ENCODE results near the gene PKD1L1. TPM values are rescaled to one million over a fixed set of nuclear protein-coding genes. Genes with fewer than 3 reads are reported as not detected.
"Not testable (repeated sequence)": the region's sequence is repeated elsewhere in the genome, so short reads cannot be mapped to it uniquely, and the experiment has no call there.

Gene PKD1L1
- total RNA-seq, 4 donors from 2014 or later: 0.12 to 1.3 (median 0.45) TPM

- Histone ChIP-seq H3K9me3 (no peaks in the 10 kb centered on the region), H3K4me3 (no peak overlapping the region), H3K4me1 (no peaks in the 10 kb centered on the region), H3K36me3 (no peaks in the 10 kb centered on the region), H3K27me3 (no peaks in the 10 kb centered on the region), H3K27ac (no peak overlapping the region)
- 71 to 100% methylated on average over 1 of the region's 11 CpGs for WGBS, 2 donors (ENCODE audit: low coverage in 1 of 2)
- TF ChIP-seq CTCF (IDR thresholded peaks at IDR 0.05): no peak
- TF ChIP-seq EP300 (IDR thresholded peaks at IDR 0.05): no peak
- no peak for TF ChIP-seq POLR2AphosphoS5 (IDR thresholded peaks at IDR 0.05)
- TF ChIP-seq POLR2A (IDR thresholded peaks at IDR 0.05): no peak
- peak; percentile 5 for ATAC-seq
Measured at GRCh38 chr7:47932466-47933037, 15.7 kb downstream of the PKD1L1 start.

GRCh38 chr7:47932016-47932415 is 16.2 kb downstream of the PKD1L1 start:
- no peak for ATAC-seq
- WGBS, 2 donors (ENCODE audit: low coverage in 1 of 2): 60 to 75% methylated on average over 2 to 3 of the region's 6 CpGs

GRCh38 chr7:47931005-47932004 is 17.0 kb downstream of the PKD1L1 start:
- Histone ChIP-seq H3K27ac (no peak overlapping the region), H3K27me3 (no peaks in the 10 kb centered on the region), H3K4me1 (no peaks in the 10 kb centered on the region), H3K36me3 (no peaks in the 10 kb centered on the region), H3K4me3 (no peak overlapping the region), H3K9me3 (no peaks in the 10 kb centered on the region)
- TF ChIP-seq POLR2AphosphoS5 (IDR thresholded peaks at IDR 0.05) (no peak), EP300 (IDR thresholded peaks at IDR 0.05) (no peak), CTCF (IDR thresholded peaks at IDR 0.05) (no peak), POLR2A (IDR thresholded peaks at IDR 0.05) (no peak)
- 95 to 96% methylated on average over 11 to 12 of the region's 18 CpGs for WGBS, 2 donors (ENCODE audit: low coverage in 1 of 2)
- ATAC-seq: no peak

More at GRCh38 chr7:47932016-47932415, 16.2 kb downstream of the PKD1L1 start:
- no peak overlapping the region for H3K4me3 ChIP-seq
- H3K9me3 ChIP-seq: no peaks in the 10 kb centered on the region
- no peaks in the 10 kb centered on the region for H3K4me1 ChIP-seq
- TF ChIP-seq EP300 (IDR thresholded peaks at IDR 0.05) (no peak), CTCF (IDR thresholded peaks at IDR 0.05) (no peak), POLR2AphosphoS5 (IDR thresholded peaks at IDR 0.05) (no peak), POLR2A (IDR thresholded peaks at IDR 0.05) (no peak)
- H3K36me3 ChIP-seq: no peaks in the 10 kb centered on the region
- H3K27ac ChIP-seq: no peak overlapping the region
- no peaks in the 10 kb centered on the region for H3K27me3 ChIP-seq

- Histone ChIP-seq H3K9me3 (no peaks in the 10 kb centered on the region), H3K36me3 (no peaks in the 10 kb centered on the region), H3K27ac (no peak overlapping the region), H3K27me3 (no peaks in the 10 kb centered on the region), H3K4me3 (no peak overlapping the region), H3K4me1 (no peaks in the 10 kb centered on the region)
- 65 to 100% methylated on average over 1 to 2 of the region's 2 CpGs for WGBS, 2 donors (ENCODE audit: low coverage in 1 of 2)
- ATAC-seq: no peak
- TF ChIP-seq POLR2AphosphoS5 (IDR thresholded peaks at IDR 0.05): no peak
Measured at GRCh38 chr7:47924266-47924665, 24.0 kb downstream of the PKD1L1 start.

GRCh38 chr7:47923081-47923875 is 25.0 kb downstream of the PKD1L1 start:
- 97 to 100% methylated on average over 1 to 2 of the region's 8 CpGs for WGBS, 2 donors (ENCODE audit: low coverage in 1 of 2)
- H3K27ac ChIP-seq, H3K4me3 ChIP-seq, H3K27me3 ChIP-seq, H3K4me1 ChIP-seq, ATAC-seq, H3K9me3 ChIP-seq, H3K36me3 ChIP-seq: not testable (repeated sequence)

GRCh38 chr7:47916514-47916913 is 31.8 kb downstream of the PKD1L1 start:
- H3K4me3 ChIP-seq, H3K9me3 ChIP-seq, H3K27ac ChIP-seq, H3K36me3 ChIP-seq, ATAC-seq, H3K4me1 ChIP-seq, H3K27me3 ChIP-seq: not testable (repeated sequence)
- 83% methylated on average over 1 of the region's 1 CpG; no CpG with 5 or more reads in 1 of the 2 donors for WGBS, 2 donors (ENCODE audit: low coverage in 1 of 2)

Data from gastroesophageal sphincter (tissue), 4 donors.